Caco-2 (cell line): ENCODE data around the gene LMTK2. TPM values are rescaled to one million over a fixed set of nuclear protein-coding genes. Genes with fewer than 3 reads are reported as not detected.

Experiments
- BruUV-seq: library from RNA; stranded (reverse); fragments of 400-500 nt; replicated peaks from 2 replicates; lab custom pipeline; 2021; lab: Mats Ljungman, UMichigan
- CTCF ChIA-PET: fragments of 300-600 bp; sonication (Branson Sonifier 250); formaldehyde crosslinking; loops from one replicate; lab custom pipeline; 2022; ENCODE audit warnings: antibody characterized with exemption; lab: Charles Lee
- POLR2A ChIA-PET: fragments of 300-600 bp; sonication (Branson Sonifier 250); formaldehyde crosslinking; loops from one replicate; lab custom pipeline; 2022; ENCODE audit warnings: antibody characterized with exemption; lab: Charles Lee
- DNase-seq, 2 experiments: peaks; one replicate each; pipeline versions ENCODE4 v3.0.0 to v3.0.0-alpha.2; 2020 to 2022
- H3K27me3 ChIP-seq: replicated peaks from 2 replicates; pipeline ENCODE4 v1.6.0; 2011; ENCODE audit warnings: low read length; ENCODE audit not compliant: control insufficient read depth, insufficient read depth
- H3K36me3 ChIP-seq: 2 replicates; pipeline ENCODE4 v1.5.1; 2011; ENCODE audit warnings: low read length; ENCODE audit not compliant: control insufficient read depth, insufficient read depth
- H3K4me1 ChIP-seq: fragments of 250-450 bp; sonication (Bioruptor Pico); 2 replicates; pipeline ENCODE4 v1.5.1; 2020; ENCODE audit warnings: mild to moderate bottlenecking
- H3K4me3 ChIP-seq: 2 replicates; pipeline ENCODE4 v1.5.1; 2011; ENCODE audit warnings: low read depth, mild to moderate bottlenecking, control low read depth, low read length
- H3K9me3 ChIP-seq: fragments of 250-450 bp; sonication (Bioruptor Pico); 2 replicates; pipeline ENCODE4 v1.5.1; 2020; ENCODE audit warnings: mild to moderate bottlenecking, moderate library complexity
- H3K27ac Mint-ChIP-seq: one replicate; pipeline ENCODE4 v1.8.0; 2022; ENCODE audit warnings: mixed read lengths; ENCODE audit not compliant: unreplicated experiment
- H3K27me3 Mint-ChIP-seq: one replicate; pipeline ENCODE4 v1.8.0; 2022; ENCODE audit warnings: mixed read lengths; ENCODE audit not compliant: insufficient read depth, unreplicated experiment
- H3K36me3 Mint-ChIP-seq: one replicate; pipeline ENCODE4 v1.8.0; 2022; ENCODE audit warnings: mild to moderate bottlenecking, mixed read lengths; ENCODE audit not compliant: insufficient read depth, unreplicated experiment
- H3K4me1 Mint-ChIP-seq: one replicate; pipeline ENCODE4 v1.8.0; 2022; ENCODE audit warnings: low read depth, mixed read lengths; ENCODE audit not compliant: unreplicated experiment
- H3K4me3 Mint-ChIP-seq: one replicate; pipeline ENCODE4 v1.8.0; 2022; ENCODE audit warnings: mild to moderate bottlenecking, moderate library complexity, mixed read lengths; ENCODE audit not compliant: unreplicated experiment
- H3K9me3 Mint-ChIP-seq: one replicate; pipeline ENCODE4 v1.8.0; 2022; ENCODE audit warnings: mixed read lengths; ENCODE audit not compliant: unreplicated experiment
- CTCF ChIP-seq, 2 experiments: fragments of 200-600 bp in 1 of 2; IDR thresholded peaks; 1 replicate in 1 of 2; 2 replicates in 1 of 2; pipeline versions ENCODE4 v1.5.1 to v1.8.0; 2011 to 2022; ENCODE audit warnings: antibody characterized with exemption in 1 of 2, control low read depth in 1 of 2, inconsistent platforms in 1 of 2, low read depth in 1 of 2, low read length in 1 of 2, mild to moderate bottlenecking in 1 of 2, moderate library complexity in 1 of 2; ENCODE audit not compliant: insufficient read depth in 1 of 2, severe bottlenecking in 1 of 2, unreplicated experiment in 1 of 2
- intact Hi-C: fragments of 100-400 bp; cut with micrococcal nuclease; formaldehyde crosslinking; loops from one replicate; pipeline ENCODE4 v1.10.0; 2022; ENCODE audit not compliant: unreplicated experiment
- total RNA-seq: library from RNA; stranded (reverse); gene quantifications from 2 replicates; pipeline ENCODE4 v1.2.3, GENCODE V29; 2022

Gene LMTK2
- total RNA-seq, 1 experiment from 2014 or later: 21.9 TPM

DNA sequence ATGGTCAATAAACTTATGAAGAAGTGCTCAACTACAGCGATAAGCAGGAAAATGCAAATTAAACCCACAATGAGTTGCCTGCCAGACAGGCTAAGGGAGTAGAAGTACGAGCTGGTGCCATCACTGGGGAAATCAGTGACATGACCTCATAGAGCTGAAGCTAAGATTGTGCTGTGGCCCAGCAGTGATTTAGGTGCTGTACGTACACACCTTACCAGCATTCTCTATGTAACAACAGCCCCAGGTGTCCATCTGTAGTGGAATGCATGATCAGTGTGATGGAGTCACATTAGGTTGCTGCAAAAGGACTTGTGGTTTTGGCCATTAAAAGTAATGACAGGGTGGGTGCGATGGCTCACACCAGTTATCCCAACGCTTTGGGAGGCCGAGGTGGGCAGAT, 151.0 kb downstream of the LMTK2 start:
- ChIA-PET CTCF (no interaction called here), POLR2A (no interaction called here)
- no peak overlapping the region for H3K27ac Mint-ChIP-seq
- Histone ChIP-seq H3K4me3 (no peak overlapping the region), H3K4me1 (peaks cover 8% of the 10 kb centered on the region; the same call in 1 of the 2 replicates), H3K9me3 (peaks cover 5% of the 10 kb centered on the region; the same call in 1 of the 2 replicates), H3K36me3 (peaks cover 2% of the 10 kb centered on the region; the same call in 1 of the 2 replicates), H3K27me3 (no peaks in the 10 kb centered on the region)
- peaks cover 8% of the 10 kb centered on the region for H3K4me1 Mint-ChIP-seq
- H3K4me3 Mint-ChIP-seq: no peak overlapping the region
- no peak for DNase-seq
- H3K27me3 Mint-ChIP-seq: no peaks in the 10 kb centered on the region
- peaks cover 6% of the 10 kb centered on the region for H3K9me3 Mint-ChIP-seq
- peaks cover 33% of the 10 kb centered on the region for H3K36me3 Mint-ChIP-seq
- no TSS peak for BruUV-seq
- intact Hi-C loops: no loop called here
- TF ChIP-seq CTCF (IDR thresholded peaks at IDR 0.05; ENCODE audit: insufficient read depth in 1 of 2, low read depth in 1 of 2, low read length in 1 of 2, severe bottlenecking in 1 of 2, unreplicated experiment in 1 of 2): no peak

Other genes starting within 250 kb of the LMTK2 start
- 295 and 374 TPM in 2 replicates for gene ASNS, start 234.5 kb upstream of the LMTK2 start, total RNA-seq
- gene OCM2, start 116.7 kb upstream of the LMTK2 start, total RNA-seq: not detected in 2 replicates
- gene BHLHA15, start 104.6 kb downstream of the LMTK2 start, total RNA-seq: 3.4 and 3.6 TPM in 2 replicates
- 19.0 and 26.4 TPM in 2 replicates for gene TECPR1, start 145.4 kb downstream of the LMTK2 start, total RNA-seq
- gene BRI3, start 174.8 kb downstream of the LMTK2 start, total RNA-seq: 197 and 224 TPM in 2 replicates